Skeletal muscle tissue (tissue), 4 donors: ENCODE data around the gene TRIO. TPM values are rescaled to one million over a fixed set of nuclear protein-coding genes. Genes with fewer than 3 reads are reported as not detected.

Experiments used
- H3K27ac ChIP-seq: one replicate; pipeline ENCODE4 v1.7.0; 2013; ENCODE audit warnings: mild to moderate bottlenecking, low read depth, low read length, inconsistent platforms
- H3K27me3 ChIP-seq, 3 donors: one replicate each; pipeline ENCODE4 v1.7.0; 2013; ENCODE audit warnings: low read length in 3 of 3; ENCODE audit not compliant: control insufficient read depth in 3 of 3, insufficient read depth in 3 of 3
- H3K36me3 ChIP-seq, 3 donors: one replicate each; pipeline ENCODE4 v1.7.0; 2013; ENCODE audit warnings: low read length in 3 of 3; ENCODE audit not compliant: control insufficient read depth in 3 of 3, insufficient read depth in 3 of 3
- H3K4me1 ChIP-seq, 3 donors: one replicate each; pipeline ENCODE4 v1.7.0; 2013; ENCODE audit warnings: low read length in 3 of 3, mild to moderate bottlenecking in 3 of 3; ENCODE audit not compliant: control insufficient read depth in 3 of 3, insufficient read depth in 3 of 3
- H3K4me3 ChIP-seq, 3 donors: one replicate each; pipeline ENCODE4 v1.7.0; 2013; ENCODE audit warnings: low read length in 3 of 3
- H3K9ac ChIP-seq, 3 donors: one replicate each; pipeline ENCODE4 v1.7.0; 2013; ENCODE audit warnings: low read length in 3 of 3, mild to moderate bottlenecking in 3 of 3, moderate library complexity in 2 of 3, low read depth in 1 of 3
- H3K9me3 ChIP-seq, 3 donors: one replicate each; pipeline ENCODE4 v1.7.0; 2013; ENCODE audit warnings: low read length in 3 of 3; ENCODE audit not compliant: control insufficient read depth in 3 of 3
- total RNA-seq: library from RNA; depleted of rRNA; stranded (reverse); fragments of >200 nt; gene quantifications from one replicate; pipeline ENCODE4 v1.2.3, GENCODE V29; 2014
- donor health status: Osteomylitis.

The TRIO gene
- total RNA-seq, 1 donor from 2014 or later = 200 TPM

DNA sequence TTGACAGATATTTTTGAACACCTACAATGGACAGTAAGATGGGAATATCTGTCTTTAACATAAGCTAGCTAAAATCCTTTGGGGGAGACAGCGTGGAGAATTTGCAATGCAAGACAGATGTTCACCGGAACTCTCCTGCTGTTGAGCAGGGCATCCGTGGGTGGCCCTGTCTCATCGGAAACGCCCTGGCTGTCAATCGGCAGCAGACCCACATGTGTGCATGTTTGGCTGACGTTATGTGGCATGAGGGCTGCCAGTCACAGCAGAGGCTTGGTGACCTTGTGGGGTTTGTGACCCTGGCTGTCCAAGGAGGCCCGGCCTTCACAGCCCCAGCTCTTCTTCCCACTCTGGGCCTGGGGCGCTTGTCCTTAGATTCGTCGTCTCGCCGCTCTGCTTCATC lies 308.7 kb downstream of the TRIO start:
- peaks cover 36 to 40% (median 38%) of the 10 kb centered on the region in 3 donors for H3K4me1 ChIP-seq
- H3K9me3 ChIP-seq = no peaks in the 10 kb centered on the region
- H3K27ac ChIP-seq = peak overlapping the region; percentile 32
- H3K4me3 ChIP-seq = no peak overlapping the region
- H3K9ac ChIP-seq = no peak overlapping the region
- H3K36me3 ChIP-seq = peaks cover 0 to 8% (median 7%) of the 10 kb centered on the region in 3 donors
- H3K27me3 ChIP-seq = no peaks in the 10 kb centered on the region

DNA sequence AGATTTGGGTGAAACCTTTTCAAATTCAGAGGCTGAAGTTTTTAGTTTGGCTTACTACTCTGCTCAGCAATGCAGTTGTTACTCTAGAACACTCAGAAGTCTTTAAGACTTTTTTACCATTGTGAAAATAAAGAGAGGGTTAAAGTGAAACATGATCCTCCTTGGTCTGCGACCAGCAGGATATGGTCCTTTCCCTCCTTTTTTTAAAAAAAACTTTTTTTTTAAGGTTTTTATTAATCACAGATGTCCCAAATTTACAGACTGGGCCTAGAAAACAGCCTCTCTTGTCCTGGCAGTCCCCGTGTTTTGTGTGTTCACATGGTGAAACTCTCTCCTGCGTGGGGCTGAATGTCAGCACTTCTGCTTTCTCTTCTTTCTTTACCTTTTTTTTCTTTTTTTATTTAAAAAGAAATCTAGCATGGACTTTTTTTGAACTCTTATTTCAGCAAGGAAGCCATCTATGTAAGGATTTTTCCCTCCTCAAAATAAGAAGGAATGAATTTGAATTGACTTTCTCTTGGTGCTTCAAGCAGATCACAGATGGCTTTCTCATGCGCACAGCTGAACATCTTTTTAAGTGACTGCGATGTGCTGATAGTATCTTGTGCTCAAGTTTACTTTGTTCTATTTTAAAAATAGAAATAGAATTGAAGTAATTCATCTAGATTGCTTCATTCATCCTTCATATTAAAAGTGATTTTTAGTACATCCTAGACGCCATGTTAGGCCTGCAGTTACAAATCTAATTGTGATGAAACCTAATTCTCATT lies 309.7 kb downstream of the TRIO start:
- peaks cover 36 to 46% (median 41%) of the 10 kb centered on the region in 3 donors for H3K4me1 ChIP-seq
- no peaks in the 10 kb centered on the region for H3K27me3 ChIP-seq
- peaks cover 0 to 8% (median 7%) of the 10 kb centered on the region in 3 donors for H3K36me3 ChIP-seq
- H3K4me3 ChIP-seq = no peak overlapping the region
- H3K9ac ChIP-seq = no peak overlapping the region
- H3K9me3 ChIP-seq = no peaks in the 10 kb centered on the region
- H3K27ac ChIP-seq = peak overlapping the region; percentile 32

DNA sequence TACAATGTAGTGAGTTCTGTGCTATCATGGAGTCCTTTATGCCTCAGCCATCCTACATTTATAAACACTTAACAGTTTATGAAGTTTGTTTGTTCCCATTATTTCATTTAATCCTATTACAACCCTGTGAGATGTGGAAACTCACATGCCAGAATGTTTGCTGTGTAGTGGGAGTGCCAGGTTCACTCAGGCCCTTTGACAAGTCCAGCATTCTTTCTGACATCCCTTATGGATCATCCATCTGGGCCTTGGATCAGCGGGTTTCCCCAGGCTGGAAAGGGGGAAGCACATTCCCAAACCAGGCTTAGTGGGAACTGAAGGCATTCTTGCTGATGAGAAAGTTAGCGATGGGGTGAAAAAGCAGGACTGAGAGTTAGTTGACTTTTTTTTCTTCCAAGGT lies 310.3 kb downstream of the TRIO start:
- H3K4me3 ChIP-seq = no peak overlapping the region
- peak overlapping the region; percentile 32 for H3K27ac ChIP-seq
- peaks cover 0 to 8% (median 8%) of the 10 kb centered on the region in 3 donors for H3K36me3 ChIP-seq
- peaks cover 35 to 43% (median 40%) of the 10 kb centered on the region in 3 donors for H3K4me1 ChIP-seq
- no peaks in the 10 kb centered on the region for H3K27me3 ChIP-seq
- H3K9ac ChIP-seq = no peak overlapping the region
- H3K9me3 ChIP-seq = no peaks in the 10 kb centered on the region

DNA sequence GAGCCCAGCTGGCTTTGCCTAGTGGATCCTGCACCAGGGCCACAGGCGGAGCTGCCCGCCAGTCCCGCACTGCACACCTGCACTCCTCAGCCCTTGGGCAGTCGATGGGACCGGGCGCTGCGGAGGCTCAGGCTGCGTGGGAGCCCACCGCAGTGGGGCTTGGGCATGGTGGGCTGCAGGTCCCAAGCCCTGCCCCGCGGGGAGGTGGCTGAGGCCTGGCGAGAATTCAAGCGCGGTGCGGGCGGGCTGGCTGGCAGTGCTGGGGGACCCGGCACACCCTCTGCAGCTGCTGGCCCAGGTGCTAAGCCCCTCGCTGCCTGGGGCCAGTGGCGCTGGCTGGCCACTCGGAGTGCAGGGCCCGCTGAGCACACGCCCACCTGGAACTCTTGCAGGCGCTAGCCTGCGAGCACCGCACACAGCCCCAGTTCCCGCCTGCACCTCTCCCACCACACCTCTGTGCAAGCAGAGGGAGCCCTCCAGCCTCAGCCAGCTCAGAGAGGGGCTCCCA lies 312.7 kb downstream of the TRIO start:
- peaks cover 19 to 23% (median 21%) of the 10 kb centered on the region in 3 donors for H3K4me1 ChIP-seq
- peaks cover 7 to 13% (median 12%) of the 10 kb centered on the region in 3 donors for H3K36me3 ChIP-seq

DNA sequence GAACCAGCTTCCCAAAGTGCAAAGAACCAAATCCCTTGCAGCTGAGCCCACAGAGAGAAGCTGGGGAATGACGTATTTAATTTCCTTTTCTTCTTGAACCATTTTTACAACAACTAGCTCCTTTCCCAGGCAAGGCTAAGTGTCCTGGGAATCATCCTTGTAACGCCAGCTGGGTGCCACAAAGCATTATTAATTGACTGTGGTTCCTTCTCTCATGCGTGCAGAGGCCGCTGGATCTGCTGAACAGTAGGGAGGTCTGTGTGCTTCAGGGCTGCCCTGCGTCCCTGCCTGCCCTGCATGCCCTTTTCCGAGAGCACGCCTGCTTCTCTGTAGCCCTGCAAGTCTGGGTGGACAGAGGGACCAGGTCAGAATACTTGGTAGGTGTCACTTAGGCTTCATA lies 314.3 kb downstream of the TRIO start:
- no peak overlapping the region for H3K9ac ChIP-seq

More for the DNA sequence above, 312.7 kb downstream of the TRIO start:
- no peaks in the 10 kb centered on the region for H3K27me3 ChIP-seq
- H3K9ac ChIP-seq = no peak overlapping the region
- no peaks in the 10 kb centered on the region for H3K9me3 ChIP-seq
- H3K4me3 ChIP-seq = no peak overlapping the region
- H3K27ac ChIP-seq = no peak overlapping the region

DNA sequence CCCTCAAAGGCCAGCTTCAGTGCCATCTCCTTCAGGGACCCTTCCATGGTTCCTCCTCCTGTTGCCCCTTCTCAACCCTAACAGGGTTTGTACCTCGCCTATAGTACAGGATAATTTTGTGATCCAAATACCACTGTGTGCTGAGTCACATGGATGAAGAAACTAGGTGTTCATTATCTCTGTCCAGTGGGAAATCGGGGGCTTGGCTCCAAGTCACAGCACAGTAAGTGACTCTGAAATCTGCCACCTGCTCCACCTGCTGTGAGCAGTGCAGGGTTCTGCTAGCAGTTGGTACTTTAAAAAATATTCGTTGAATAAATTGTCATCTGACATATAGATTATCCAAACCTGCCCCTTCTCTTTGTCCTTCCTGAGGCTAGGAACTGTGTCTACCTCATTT lies 315.3 kb downstream of the TRIO start:
- H3K4me1 ChIP-seq = peaks cover 10 to 12% (median 10%) of the 10 kb centered on the region in 3 donors
- peak overlapping the region in 1 of 3 donors; percentile 47 for H3K9ac ChIP-seq
- H3K4me3 ChIP-seq = no peak overlapping the region
- no peak overlapping the region for H3K27ac ChIP-seq
- no peaks in the 10 kb centered on the region for H3K9me3 ChIP-seq
- no peaks in the 10 kb centered on the region for H3K27me3 ChIP-seq
- H3K36me3 ChIP-seq = peaks cover 27 to 35% (median 30%) of the 10 kb centered on the region in 3 donors

More for the DNA sequence above, 314.3 kb downstream of the TRIO start:
- no peak overlapping the region for H3K4me3 ChIP-seq
- H3K4me1 ChIP-seq = peaks cover 8 to 14% (median 13%) of the 10 kb centered on the region in 3 donors
- no peaks in the 10 kb centered on the region for H3K27me3 ChIP-seq
- no peak overlapping the region for H3K27ac ChIP-seq
- H3K9me3 ChIP-seq = no peaks in the 10 kb centered on the region
- H3K36me3 ChIP-seq = peaks cover 18 to 25% (median 23%) of the 10 kb centered on the region in 3 donors

DNA sequence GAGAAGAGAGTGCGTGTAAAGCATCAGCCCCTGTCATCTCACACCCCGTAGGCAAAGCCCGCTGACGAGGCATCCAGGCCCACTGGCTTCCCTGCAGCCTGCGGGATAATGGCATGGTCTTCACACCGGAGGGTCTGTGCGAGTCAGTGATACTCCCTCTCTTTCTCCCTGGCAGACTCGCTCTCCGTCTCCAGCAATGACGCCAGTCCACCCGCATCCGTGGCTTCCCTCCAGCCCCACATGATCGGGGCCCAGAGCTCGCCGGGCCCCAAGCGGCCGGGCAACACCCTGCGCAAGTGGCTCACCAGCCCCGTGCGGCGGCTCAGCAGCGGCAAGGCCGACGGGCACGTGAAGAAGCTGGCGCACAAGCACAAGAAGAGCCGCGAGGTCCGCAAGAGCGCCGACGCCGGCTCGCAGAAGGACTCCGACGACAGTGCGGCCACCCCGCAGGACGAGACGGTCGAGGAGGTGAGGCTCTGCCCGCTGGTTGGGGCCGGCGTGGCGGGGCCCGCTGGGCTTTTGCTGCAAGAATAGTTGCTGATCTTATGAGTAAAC lies 317.8 kb downstream of the TRIO start:
- no peaks in the 10 kb centered on the region for H3K27me3 ChIP-seq
- H3K36me3 ChIP-seq = peaks cover 33 to 47% (median 45%) of the 10 kb centered on the region in 3 donors
- no peak overlapping the region for H3K9ac ChIP-seq
- H3K9me3 ChIP-seq = no peaks in the 10 kb centered on the region
- H3K27ac ChIP-seq = no peak overlapping the region
- H3K4me3 ChIP-seq = no peak overlapping the region
- peaks cover 9 to 21% (median 14%) of the 10 kb centered on the region in 3 donors for H3K4me1 ChIP-seq

DNA sequence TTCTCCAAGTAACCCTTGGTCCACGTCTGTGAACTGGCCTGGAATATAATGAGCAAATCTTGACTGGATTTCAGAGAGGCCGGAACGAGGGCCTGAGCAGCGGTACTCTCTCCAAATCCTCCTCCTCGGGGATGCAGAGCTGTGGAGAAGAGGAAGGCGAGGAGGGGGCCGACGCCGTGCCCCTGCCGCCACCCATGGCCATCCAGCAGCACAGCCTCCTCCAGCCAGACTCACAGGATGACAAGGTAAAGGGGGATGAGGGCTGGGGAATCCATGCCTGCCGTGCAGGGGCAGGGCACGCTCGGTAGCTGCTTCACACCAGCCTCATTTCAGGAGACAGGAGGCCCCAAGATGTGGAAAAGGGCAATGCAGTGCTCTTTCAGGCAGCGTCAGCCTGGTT lies 319.5 kb downstream of the TRIO start:
- no peak overlapping the region for H3K4me3 ChIP-seq
- peaks cover 35 to 51% (median 48%) of the 10 kb centered on the region in 3 donors for H3K36me3 ChIP-seq
- no peak overlapping the region for H3K27ac ChIP-seq
- no peaks in the 10 kb centered on the region for H3K27me3 ChIP-seq
- H3K9ac ChIP-seq = no peak overlapping the region
- H3K9me3 ChIP-seq = no peaks in the 10 kb centered on the region
- peaks cover 7 to 24% (median 13%) of the 10 kb centered on the region in 3 donors for H3K4me1 ChIP-seq

DNA sequence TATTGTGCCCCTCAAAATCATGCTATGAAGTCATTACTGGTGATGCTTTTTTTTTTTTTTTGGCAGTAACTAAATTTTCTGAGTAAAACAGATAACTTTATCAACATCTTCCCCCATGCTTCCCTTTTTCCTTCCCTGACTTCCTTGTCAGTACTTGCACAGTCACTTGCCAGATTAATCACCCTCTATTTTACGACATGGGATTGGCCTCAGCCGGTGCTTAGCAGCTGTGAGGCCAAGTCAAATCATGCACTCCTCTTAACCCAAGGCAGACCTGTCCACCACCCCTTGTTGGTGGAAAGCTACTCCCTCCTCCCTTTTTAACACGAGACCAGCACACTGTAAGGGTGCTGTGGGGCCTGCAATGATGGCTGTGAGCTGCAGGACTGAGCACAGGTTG lies 320.5 kb downstream of the TRIO start:
- Histone ChIP-seq H3K9me3 (no peaks in the 10 kb centered on the region), H3K27ac (no peak overlapping the region), H3K9ac (peak overlapping the region in 1 of 3 donors; percentile 12), H3K4me1 (peaks cover 3 to 17% (median 7%) of the 10 kb centered on the region in 3 donors), H3K4me3 (no peak overlapping the region), H3K36me3 (peaks cover 34 to 51% (median 48%) of the 10 kb centered on the region in 3 donors), H3K27me3 (no peaks in the 10 kb centered on the region)

DNA sequence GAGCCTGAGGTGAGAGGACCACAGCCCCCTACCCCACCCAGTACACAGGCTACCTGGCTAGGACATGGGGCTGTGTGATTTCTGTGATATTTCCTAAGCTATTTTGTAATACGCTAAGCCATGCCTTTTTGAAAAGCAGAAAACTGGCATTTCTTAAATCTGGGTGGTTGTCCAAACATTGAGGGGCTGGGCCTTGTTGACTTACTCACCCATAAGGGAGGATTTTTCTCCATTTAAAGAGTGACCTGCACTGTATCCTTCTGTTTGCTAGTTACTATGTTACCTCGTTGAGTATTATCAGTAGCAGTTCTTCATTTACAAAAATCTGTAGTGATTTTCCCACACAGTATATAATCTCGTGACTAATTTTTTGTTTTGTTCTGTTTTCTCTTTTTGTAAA lies 321.0 kb downstream of the TRIO start:
- Histone ChIP-seq H3K9me3 (no peaks in the 10 kb centered on the region), H3K4me3 (no peak overlapping the region), H3K36me3 (peaks cover 34 to 51% (median 47%) of the 10 kb centered on the region in 3 donors), H3K27me3 (no peaks in the 10 kb centered on the region), H3K4me1 (peaks cover 3 to 16% (median 6%) of the 10 kb centered on the region in 3 donors), H3K27ac (no peak overlapping the region), H3K9ac (no peak overlapping the region)
